IPS DF 6.9 (cell line): ENCODE results near the gene ZC3H18.

Source experiments
- DNase-seq: peaks from one replicate; pipeline ENCODE4 v3.0.0-alpha.2; 2013; ENCODE audit warnings: low read depth, low spot score
- H3K27ac ChIP-seq: one replicate; pipeline ENCODE4 v1.5.1; 2013; ENCODE audit warnings: low read length, control low read depth
- H3K27me3 ChIP-seq: 2 replicates; pipeline ENCODE4 v1.6.1; 2013; ENCODE audit warnings: mild to moderate bottlenecking, low read length; ENCODE audit not compliant: control insufficient read depth, insufficient read depth
- H3K36me3 ChIP-seq: 2 replicates; pipeline ENCODE4 v1.6.1; 2013; ENCODE audit warnings: low read length; ENCODE audit not compliant: control insufficient read depth, insufficient read depth
- H3K4me1 ChIP-seq: 2 replicates; pipeline ENCODE4 v1.6.1; 2013; ENCODE audit warnings: low read length; ENCODE audit not compliant: control insufficient read depth, insufficient read depth
- H3K4me3 ChIP-seq: 2 replicates; pipeline ENCODE4 v1.5.1; 2013; ENCODE audit warnings: mild to moderate bottlenecking, low read length
- H3K9me3 ChIP-seq: 2 replicates; pipeline ENCODE4 v1.6.1; 2013; ENCODE audit warnings: low read length, inconsistent platforms; ENCODE audit not compliant: control insufficient read depth, insufficient read depth
- WGBS: extraction: QIAGEN DNeasy Blood & Tissue Kit; methylation state at CpG from one replicate; pipeline ENCODE4 v1.1.7; 2013; ENCODE audit warnings: mixed read lengths, missing lambda C conversion rate; ENCODE audit not compliant: insufficient read length, insufficient coverage; 5-methylcytosine and 5-hydroxymethylcytosine counted together

The ZC3H18 gene

DNA sequence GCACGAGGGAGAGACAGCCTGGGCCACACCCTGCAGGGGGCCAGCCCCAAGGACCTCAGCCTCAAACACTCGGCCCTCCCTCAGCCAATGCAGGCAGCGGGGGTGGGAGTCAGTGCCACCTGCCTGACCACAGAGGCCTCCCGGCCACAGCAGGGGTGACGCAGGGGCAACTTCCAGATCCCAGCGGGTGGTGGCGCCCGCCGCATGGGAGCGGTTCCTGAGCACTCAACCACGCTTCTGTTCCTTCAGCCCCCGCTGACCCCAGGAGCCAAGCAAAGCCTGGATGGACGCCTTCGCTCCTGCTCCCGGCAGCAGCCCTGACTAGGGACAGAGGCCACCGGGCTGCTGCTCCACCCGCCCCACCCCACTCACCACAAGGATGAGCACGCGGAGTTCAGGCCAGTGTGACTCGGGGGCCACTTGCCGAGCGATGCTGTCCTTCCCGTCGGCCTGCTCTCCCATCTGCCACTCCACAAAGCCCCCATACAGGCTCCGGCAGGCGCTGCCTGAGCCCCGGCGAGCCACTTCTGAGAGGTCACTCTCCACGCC, 85.6 kb downstream of the ZC3H18 start:
- DNase-seq: no peak
- Histone ChIP-seq H3K9me3 (no peaks in the 10 kb centered on the region), H3K36me3 (peaks cover 40% of the 10 kb centered on the region), H3K4me1 (peaks cover 4% of the 10 kb centered on the region), H3K4me3 (no peak overlapping the region), H3K27me3 (no peaks in the 10 kb centered on the region), H3K27ac (no peak overlapping the region)
- WGBS: no CpG with 5 or more reads among the region's 29 CpGs

DNA sequence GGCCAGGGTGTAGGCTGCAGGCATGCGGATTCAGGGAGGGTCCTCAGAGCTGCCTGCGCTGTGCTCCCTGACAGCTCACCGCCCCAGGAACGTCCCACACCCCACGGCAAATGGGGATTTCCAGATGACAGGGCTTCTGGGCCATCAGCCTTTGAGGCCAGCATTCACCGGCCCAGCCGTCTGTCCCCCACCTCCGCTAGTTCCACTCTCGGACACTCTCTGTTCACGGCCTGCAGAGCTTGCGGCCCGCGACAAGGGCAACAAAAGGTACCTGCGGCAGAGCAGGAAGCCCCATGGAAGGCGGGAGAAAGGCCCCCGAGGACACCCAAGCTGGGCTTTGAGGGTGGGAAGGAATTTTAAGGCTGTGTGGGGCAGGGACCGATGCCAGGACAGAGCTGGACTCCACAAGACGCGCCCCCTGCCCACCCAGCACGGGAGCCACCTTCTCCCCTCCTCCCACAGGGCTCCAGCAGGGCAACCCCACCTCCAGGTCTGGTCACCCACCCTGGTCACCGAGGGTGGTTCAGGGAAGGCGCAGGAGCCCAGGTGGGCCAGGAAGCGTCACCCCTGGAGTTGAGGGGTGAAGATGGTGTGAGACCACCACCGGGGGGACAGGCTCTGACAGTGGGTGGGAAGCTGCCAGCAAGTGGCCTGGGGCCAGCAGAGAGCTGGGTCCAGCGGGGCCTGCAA, 86.2 kb downstream of the ZC3H18 start:
- Histone ChIP-seq H3K36me3 (peaks cover 40% of the 10 kb centered on the region), H3K9me3 (no peaks in the 10 kb centered on the region), H3K4me1 (peaks cover under 1% of the 10 kb centered on the region), H3K4me3 (no peak overlapping the region; the same call in 1 of the 2 replicates), H3K27me3 (no peaks in the 10 kb centered on the region), H3K27ac (no peak overlapping the region)
- WGBS: no CpG with 5 or more reads among the region's 25 CpGs
- no peak for DNase-seq

DNA sequence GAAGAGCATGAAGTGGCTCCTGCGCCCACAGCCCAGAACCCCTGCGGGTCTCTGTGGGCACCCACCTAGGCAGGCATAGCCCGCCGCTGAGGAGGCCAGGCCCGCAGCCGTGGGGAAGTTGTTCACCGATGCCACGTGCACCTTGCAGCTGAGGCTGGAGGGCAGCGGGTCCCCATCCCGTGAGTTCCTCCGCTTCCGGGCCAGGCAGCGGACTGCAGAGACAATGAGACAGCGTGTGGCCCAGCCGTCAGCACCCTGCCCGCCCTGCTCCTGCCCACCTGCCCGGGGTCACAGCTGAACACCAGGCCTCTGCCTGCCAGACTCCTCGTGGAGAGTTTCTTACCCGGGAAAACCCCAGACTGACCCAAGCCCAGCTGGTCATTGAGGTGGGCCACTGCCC, 87.2 kb downstream of the ZC3H18 start:
- no peaks in the 10 kb centered on the region for H3K27me3 ChIP-seq
- peaks cover 40% of the 10 kb centered on the region for H3K36me3 ChIP-seq
- no peak overlapping the region for H3K4me3 ChIP-seq
- no peak overlapping the region for H3K27ac ChIP-seq
- H3K4me1 ChIP-seq: no peaks in the 10 kb centered on the region
- WGBS: no CpG with 5 or more reads among the region's 19 CpGs
- no peaks in the 10 kb centered on the region for H3K9me3 ChIP-seq
- DNase-seq: no peak

DNA sequence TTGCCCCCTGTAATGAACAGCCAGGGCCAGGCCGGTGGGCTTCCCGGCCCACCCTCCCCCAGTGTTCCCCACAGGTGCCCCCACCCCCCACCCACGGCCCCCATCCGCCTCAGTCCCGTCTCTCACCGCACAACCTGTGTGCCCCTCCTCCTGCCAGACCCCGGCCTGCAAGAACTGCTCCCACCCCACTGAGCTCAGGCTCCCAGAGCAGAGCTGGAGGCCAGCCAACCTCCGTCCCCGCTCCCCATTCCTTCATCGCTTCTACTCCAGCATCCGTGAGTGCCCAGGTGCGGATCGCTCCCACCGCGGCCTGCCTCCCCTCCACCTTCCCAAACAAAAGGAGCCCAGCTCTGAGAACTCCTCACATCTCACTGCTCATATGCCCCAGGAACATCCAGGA, 88.5 kb downstream of the ZC3H18 start:
- Histone ChIP-seq H3K27me3 (no peaks in the 10 kb centered on the region), H3K27ac (no peak overlapping the region), H3K36me3 (peaks cover 34% of the 10 kb centered on the region), H3K4me1 (no peaks in the 10 kb centered on the region), H3K4me3 (no peak overlapping the region), H3K9me3 (no peaks in the 10 kb centered on the region)
- WGBS: no CpG with 5 or more reads among the region's 15 CpGs
- no peak for DNase-seq

DNA sequence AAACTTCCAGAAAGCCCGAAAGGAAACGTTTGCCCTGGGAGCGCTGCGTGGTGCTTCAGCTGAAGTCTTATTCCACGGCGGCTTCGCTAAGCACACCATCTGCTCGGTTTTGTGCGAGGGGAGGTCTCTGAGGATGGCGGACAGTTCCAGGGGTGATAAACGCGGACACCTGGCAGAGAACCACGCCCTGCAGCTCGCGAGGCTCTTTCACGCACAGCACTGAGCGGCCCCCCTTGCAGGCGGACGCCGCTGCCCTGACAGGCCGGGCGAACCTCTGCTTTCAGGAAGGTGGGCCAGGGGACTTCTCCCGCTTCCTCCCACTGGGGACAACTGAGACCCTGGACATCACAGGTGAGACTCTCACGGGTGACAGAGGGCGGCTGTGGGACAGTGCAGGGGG, 89.0 kb downstream of the ZC3H18 start:
- Histone ChIP-seq H3K27me3 (no peaks in the 10 kb centered on the region), H3K4me3 (no peak overlapping the region), H3K9me3 (no peaks in the 10 kb centered on the region), H3K27ac (no peak overlapping the region), H3K4me1 (no peaks in the 10 kb centered on the region), H3K36me3 (peaks cover 34% of the 10 kb centered on the region)
- no CpG with 5 or more reads among the region's 25 CpGs for WGBS
- DNase-seq: no peak

DNA sequence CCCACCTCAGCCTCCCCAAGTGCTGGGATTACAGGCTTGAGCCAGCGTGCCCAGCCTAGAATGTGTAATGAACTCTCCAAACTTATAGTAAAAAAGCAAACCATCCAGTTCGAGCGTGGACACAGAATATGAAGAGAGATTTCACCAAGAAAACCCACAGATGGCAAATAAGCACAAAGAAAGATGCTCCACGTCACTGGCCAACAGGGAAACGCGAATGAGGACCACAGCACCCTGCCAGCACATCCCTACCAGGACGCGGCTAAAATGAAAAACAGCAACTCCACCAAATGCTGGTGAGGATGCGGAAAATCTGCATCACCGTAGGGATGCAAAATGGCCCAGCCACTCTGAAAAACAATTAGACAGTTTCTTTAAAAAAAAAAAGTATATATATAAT, 91.3 kb downstream of the ZC3H18 start:
- H3K4me1 ChIP-seq: no peaks in the 10 kb centered on the region
- no peaks in the 10 kb centered on the region for H3K9me3 ChIP-seq
- H3K27me3 ChIP-seq: no peaks in the 10 kb centered on the region
- H3K27ac ChIP-seq: no peak overlapping the region
- no peak for DNase-seq
- peaks cover 13% of the 10 kb centered on the region for H3K36me3 ChIP-seq
- H3K4me3 ChIP-seq: no peak overlapping the region
- no CpG with 5 or more reads among the region's 10 CpGs for WGBS

DNA sequence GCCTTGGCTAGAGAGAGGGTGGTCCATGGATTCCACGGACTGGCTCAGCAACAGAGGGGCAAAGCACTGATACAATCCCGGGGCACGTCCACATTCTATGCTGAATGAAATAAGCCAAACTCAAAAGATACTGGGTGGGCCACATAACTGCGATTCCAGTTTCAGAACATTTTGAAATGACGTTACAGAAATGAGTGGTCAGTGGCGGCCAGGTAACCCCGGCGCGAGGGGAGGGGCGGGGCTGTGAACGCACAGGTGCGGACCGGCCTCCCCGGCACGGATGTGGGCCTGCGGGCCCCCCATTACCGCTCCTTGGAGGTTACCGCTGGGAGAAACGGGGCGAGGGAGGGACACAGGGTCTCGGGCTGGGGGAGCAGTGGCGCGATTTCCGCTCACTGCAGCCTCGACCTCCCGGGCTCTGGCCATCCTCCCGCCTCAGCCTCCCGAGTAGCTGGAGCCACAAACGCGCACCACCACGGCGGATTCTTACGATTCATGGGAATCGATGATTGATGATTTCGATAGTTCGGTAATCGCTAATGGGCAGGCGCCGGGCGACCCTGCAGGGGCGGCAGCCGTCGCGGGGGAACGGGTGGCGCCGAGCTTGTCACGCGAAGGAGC, 92.1 kb downstream of the ZC3H18 start:
- Histone ChIP-seq H3K27me3 (no peaks in the 10 kb centered on the region), H3K4me1 (no peaks in the 10 kb centered on the region), H3K4me3 (peak overlapping the region; percentile 91), H3K36me3 (peaks cover 10% of the 10 kb centered on the region; the same call in 1 of the 2 replicates), H3K27ac (no peak overlapping the region), H3K9me3 (no peaks in the 10 kb centered on the region)
- DNase-seq: no peak
- WGBS: no CpG with 5 or more reads among the region's 49 CpGs

DNA sequence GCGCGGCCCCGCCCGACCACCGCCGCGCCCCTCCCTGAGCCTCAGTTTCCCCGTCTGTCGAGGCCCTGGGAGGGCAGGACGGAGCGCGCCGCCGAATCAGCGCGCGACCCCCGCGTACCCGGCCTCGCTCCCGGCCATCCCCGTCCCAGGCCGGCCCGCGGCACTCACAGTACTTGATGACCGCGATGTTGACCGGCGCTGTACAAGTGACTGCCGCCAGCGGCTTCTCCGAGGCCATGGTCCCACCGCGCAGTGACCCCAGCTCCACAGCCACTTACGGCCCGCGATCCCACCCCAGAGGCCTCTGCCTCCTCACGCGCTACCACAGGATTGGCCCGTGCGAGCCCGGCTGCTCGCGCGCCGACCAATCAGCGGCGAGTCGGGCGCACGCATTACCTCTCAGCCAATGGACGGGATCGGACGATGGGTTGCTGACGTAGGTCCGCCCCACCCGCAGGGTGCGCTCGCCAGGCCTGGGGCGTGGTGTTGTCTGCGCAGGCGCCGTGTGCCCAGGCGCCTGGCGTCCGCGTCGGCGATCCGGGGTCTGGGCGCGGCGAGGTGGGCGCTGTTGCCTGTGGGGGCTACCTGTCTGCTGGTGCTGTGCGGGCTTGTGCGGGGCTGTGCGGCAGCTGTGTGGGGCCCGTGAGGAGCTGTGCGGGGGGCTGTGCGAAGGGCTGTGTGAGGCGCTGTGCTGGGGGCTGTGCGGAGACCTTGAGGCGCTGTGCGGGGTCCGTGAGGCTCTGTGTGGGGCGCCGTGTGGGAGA, 92.8 kb downstream of the ZC3H18 start, which contains the start of gene MVD:
Gene MVD, minus strand, starts transcription at position 249 of the 764 bp plus-strand sequence. Its CDS starts 11 bp downstream, at position 238.
- no peaks in the 10 kb centered on the region for H3K27me3 ChIP-seq
- no peaks in the 10 kb centered on the region for H3K9me3 ChIP-seq
- H3K27ac ChIP-seq: no peak within 1 kb of the TSS
- no CpG with 5 or more reads among the region's 88 CpGs for WGBS
- peak within 1 kb of the TSS; percentile 91 for H3K4me3 ChIP-seq
- peak; percentile 93 for DNase-seq
- H3K36me3 ChIP-seq: peaks cover 4% of the 10 kb centered on the region; the same call in 1 of the 2 replicates
- no peaks in the 10 kb centered on the region for H3K4me1 ChIP-seq

DNA sequence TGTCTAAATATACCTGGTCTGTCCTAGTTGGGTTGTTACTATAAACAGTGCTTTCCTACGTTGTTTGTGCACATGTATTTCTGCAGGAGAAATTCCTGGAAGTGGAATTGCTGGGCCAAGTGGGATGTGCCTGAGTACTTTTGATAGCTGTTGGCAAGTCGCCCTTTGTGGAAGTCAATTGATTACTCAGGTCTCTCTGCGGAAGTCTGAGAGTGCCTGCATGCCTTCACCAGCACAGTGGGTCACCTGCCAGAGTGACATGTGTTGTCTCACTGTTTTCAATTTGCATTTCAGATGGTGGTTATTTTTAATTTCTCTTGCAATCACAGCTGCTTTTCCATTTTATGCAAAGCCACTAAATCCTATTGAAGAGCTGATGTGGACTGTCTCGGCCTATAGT, 94.9 kb downstream of the ZC3H18 start:
- Histone ChIP-seq H3K4me3 (no peak overlapping the region), H3K27me3 (no peaks in the 10 kb centered on the region), H3K9me3 (no peaks in the 10 kb centered on the region), H3K27ac (no peak overlapping the region), H3K4me1 (no peaks in the 10 kb centered on the region), H3K36me3 (no peaks in the 10 kb centered on the region)
- no peak for DNase-seq
- no CpG with 5 or more reads among the region's 4 CpGs for WGBS

DNA sequence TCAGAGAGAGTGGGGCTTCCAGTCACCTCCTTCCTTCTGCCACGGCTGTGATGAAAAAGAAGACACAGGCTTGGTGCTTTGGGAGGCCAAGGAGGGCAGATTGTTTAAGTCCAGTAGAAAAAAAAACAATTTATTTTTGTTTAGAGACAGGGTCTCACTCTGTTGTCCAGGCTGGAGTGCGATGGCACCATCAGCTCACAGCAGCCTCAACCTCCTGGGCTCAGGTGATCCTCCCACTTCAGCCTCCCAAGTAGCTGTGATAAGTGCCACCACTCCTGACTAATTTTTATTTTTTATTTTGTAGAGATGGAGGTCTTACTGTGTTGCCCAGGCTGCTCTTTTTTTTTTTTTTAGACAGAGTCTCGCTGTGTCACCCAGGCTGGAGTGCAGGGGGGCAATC, 95.4 kb downstream of the ZC3H18 start:
- Histone ChIP-seq H3K4me1 (no peaks in the 10 kb centered on the region), H3K27ac (no peak overlapping the region), H3K27me3 (no peaks in the 10 kb centered on the region), H3K9me3 (no peaks in the 10 kb centered on the region), H3K4me3 (no peak overlapping the region), H3K36me3 (no peaks in the 10 kb centered on the region)
- no CpG with 5 or more reads among the region's 3 CpGs for WGBS
- DNase-seq: no peak
